ENCODE data around the gene CD53. TPM values are rescaled to one million over a fixed set of nuclear protein-coding genes. Genes with fewer than 3 reads are reported as not detected.

Gene CD53
- total and polyA plus RNA-seq, 2 of the 4 experiments (the other 2 are of a cell fraction): not detected

GRCh38 chr1:110898734-110899457, 25.9 kb downstream of the CD53 start:
- Histone ChIP-seq H3K9me3 (ENCODE audit: control insufficient read depth, insufficient read depth, low read length) (no peaks in the 10 kb centered on the region), H3K27ac (ENCODE audit: insufficient read depth, low read length) (no peak overlapping the region), H2BK120ac (ENCODE audit: low read depth, low read length) (no peak overlapping the region), H3K4ac (ENCODE audit: low read depth, low read length) (no peak overlapping the region), H3K18ac (ENCODE audit: low read depth, low read length) (no peak overlapping the region), H2BK15ac (ENCODE audit: low read depth, low read length) (no peak overlapping the region), H3K4me3 (ENCODE audit: insufficient read depth, low read depth, low read length) (no peak overlapping the region), H3K27me3 (ENCODE audit: control insufficient read depth, insufficient read depth, low read length) (no peaks in the 10 kb centered on the region), H3K9me1 (ENCODE audit: insufficient read depth, low read length) (no peaks in the 10 kb centered on the region), H3K56ac (ENCODE audit: extremely low read depth, insufficient read depth, low read length) (no peak overlapping the region), H3K9ac (ENCODE audit: low read depth, low read length) (no peak overlapping the region), H4K91ac (ENCODE audit: insufficient read depth, low read depth, low read length) (no peak overlapping the region), H3K4me2 (ENCODE audit: low read depth, low read length) (no peak overlapping the region), H4K8ac (ENCODE audit: low read depth in 2 of 2, low read length in 2 of 2) (no peak overlapping the region), H2AFZ (replicated peaks; ENCODE audit: low read length, poor library complexity) (no peak overlapping the region), H4K20me1 (ENCODE audit: insufficient read depth, low read length) (no peaks in the 10 kb centered on the region), H2BK20ac (ENCODE audit: low read depth, low read length) (no peak overlapping the region), H3K79me1 (ENCODE audit: low read depth in 1 of 2, low read length in 2 of 2) (no peaks in the 10 kb centered on the region), H3K4me1 (ENCODE audit: control insufficient read depth, insufficient read depth, low read length) (no peaks in the 10 kb centered on the region), H4K5ac (ENCODE audit: low read depth, low read length) (no peak overlapping the region), H3K23ac (ENCODE audit: low read depth, low read length) (no peak overlapping the region), H2AK9ac (replicated peaks; ENCODE audit: low read depth, low read length, poor library complexity) (no peak overlapping the region), H2AK5ac (ENCODE audit: low read depth, low read length) (no peak overlapping the region), H3K36me3 (ENCODE audit: control insufficient read depth, insufficient read depth, low read length) (no peaks in the 10 kb centered on the region), H3K14ac (replicated peaks; ENCODE audit: low read depth, low read length) (no peak overlapping the region), H2BK5ac (ENCODE audit: low read depth, low read length, poor library complexity, severe bottlenecking) (no peak overlapping the region)
- DNase-seq: no peak
- no peak for ATAC-seq (ENCODE audit: low read depth)
- in situ Hi-C loops (cut with MboI; ENCODE audit: low sequenced_read_pairs): no loop called here
- TF ChIP-seq RCOR1 (IDR thresholded peaks at IDR 0.05; ENCODE audit: insufficient replicate concordance, low read length): no peak
- TF ChIP-seq, protein P1, sequence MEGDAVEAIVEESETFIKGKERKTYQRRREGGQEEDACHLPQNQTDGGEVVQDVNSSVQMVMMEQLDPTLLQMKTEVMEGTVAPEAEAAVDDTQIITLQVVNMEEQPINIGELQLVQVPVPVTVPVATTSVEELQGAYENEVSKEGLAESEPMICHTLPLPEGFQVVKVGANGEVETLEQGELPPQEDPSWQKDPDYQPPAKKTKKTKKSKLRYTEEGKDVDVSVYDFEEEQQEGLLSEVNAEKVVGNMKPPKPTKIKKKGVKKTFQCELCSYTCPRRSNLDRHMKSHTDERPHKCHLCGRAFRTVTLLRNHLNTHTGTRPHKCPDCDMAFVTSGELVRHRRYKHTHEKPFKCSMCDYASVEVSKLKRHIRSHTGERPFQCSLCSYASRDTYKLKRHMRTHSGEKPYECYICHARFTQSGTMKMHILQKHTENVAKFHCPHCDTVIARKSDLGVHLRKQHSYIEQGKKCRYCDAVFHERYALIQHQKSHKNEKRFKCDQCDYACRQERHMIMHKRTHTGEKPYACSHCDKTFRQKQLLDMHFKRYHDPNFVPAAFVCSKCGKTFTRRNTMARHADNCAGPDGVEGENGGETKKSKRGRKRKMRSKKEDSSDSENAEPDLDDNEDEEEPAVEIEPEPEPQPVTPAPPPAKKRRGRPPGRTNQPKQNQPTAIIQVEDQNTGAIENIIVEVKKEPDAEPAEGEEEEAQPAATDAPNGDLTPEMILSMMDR (conservative IDR thresholded peaks at IDR 0.05; ENCODE audit: low read depth, low read length): no peak
- TF ChIP-seq CEBPB (IDR thresholded peaks at IDR 0.05; ENCODE audit: low read depth, low read length): no peak
- TF ChIP-seq CHD1 (IDR thresholded peaks at IDR 0.05; ENCODE audit: low read depth, low read length): no peak
- no peak for TF ChIP-seq ELK1 (IDR thresholded peaks at IDR 0.05; ENCODE audit: borderline replicate concordance, low read depth, low read length)
- no peak for TF ChIP-seq MAZ (IDR thresholded peaks at IDR 0.05; ENCODE audit: borderline replicate concordance, low read depth, low read length)
- no peak for TF ChIP-seq MAFK (IDR thresholded peaks at IDR 0.05; ENCODE audit: low read depth, low read length)
- no peak for TF ChIP-seq NFE2L2 (IDR thresholded peaks at IDR 0.05; ENCODE audit: low read depth, low read length)
- no peak for TF ChIP-seq RFX5 (IDR thresholded peaks at IDR 0.05; ENCODE audit: low read depth, low read length)
- no peak for TF ChIP-seq MXI1 (IDR thresholded peaks at IDR 0.05; ENCODE audit: borderline replicate concordance, low read depth, low read length)
- TF ChIP-seq, protein P2, sequence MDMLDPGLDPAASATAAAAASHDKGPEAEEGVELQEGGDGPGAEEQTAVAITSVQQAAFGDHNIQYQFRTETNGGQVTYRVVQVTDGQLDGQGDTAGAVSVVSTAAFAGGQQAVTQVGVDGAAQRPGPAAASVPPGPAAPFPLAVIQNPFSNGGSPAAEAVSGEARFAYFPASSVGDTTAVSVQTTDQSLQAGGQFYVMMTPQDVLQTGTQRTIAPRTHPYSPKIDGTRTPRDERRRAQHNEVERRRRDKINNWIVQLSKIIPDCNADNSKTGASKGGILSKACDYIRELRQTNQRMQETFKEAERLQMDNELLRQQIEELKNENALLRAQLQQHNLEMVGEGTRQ (IDR thresholded peaks at IDR 0.05; ENCODE audit: low read depth, low read length): no peak
- no peak for TF ChIP-seq RAD21 (IDR thresholded peaks at IDR 0.05; ENCODE audit: low read length)
- TF ChIP-seq BHLHE40 (IDR thresholded peaks at IDR 0.05; ENCODE audit: low read depth, low read length): no peak
- TF ChIP-seq SMC3 (IDR thresholded peaks at IDR 0.05; ENCODE audit: low read depth, low read length): no peak
- TF ChIP-seq FOS (IDR thresholded peaks at IDR 0.05; ENCODE audit: low read depth, low read length): no peak
- no peak for TF ChIP-seq POLR2A (IDR thresholded peaks at IDR 0.05; ENCODE audit: low read depth, low read length)
- 100% methylated on average over 1 of the region's 3 CpGs; no CpG with 5 or more reads in 1 of the 2 experiments for WGBS, 2 experiments (ENCODE audit: extremely low coverage in 2 of 2, insufficient read length in 1 of 2)
- CTCF ChIA-PET: no interaction called here
- intact Hi-C loops (cut with micrococcal nuclease): no loop called here
- dilution Hi-C loops (cut with HindIII; ENCODE audit: low sequenced_read_pairs, unreplicated experiment): no loop called here
- BruUV-seq (replicated peaks): no TSS peak
- POLR2A ChIA-PET (ENCODE audit: unreplicated experiment): no interaction called here

Measured in IMR-90 (cell line).